ENCODE measurements around the gene RAB33A. TPM values are rescaled to one million over a fixed set of nuclear protein-coding genes. Genes with fewer than 3 reads are reported as not detected.

RAB33A gene
- total and polyA plus RNA-seq, 2 of the 4 experiments (the other 2 are of a cell fraction): 1.6 to 1.8 TPM

DNA sequence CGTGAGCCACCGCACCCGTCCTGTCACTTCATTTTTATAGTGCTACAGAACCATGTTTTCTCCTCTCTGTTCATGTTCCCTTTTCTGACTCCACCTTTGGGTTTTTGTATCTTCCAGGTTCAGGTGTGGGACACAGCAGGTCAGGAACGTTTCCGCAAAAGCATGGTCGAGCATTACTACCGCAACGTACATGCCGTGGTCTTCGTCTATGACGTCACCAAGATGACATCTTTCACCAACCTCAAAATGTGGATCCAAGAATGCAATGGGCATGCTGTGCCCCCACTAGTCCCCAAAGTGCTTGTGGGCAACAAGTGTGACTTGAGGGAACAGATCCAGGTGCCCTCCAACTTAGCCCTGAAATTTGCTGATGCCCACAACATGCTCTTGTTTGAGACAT is 12.4 kb downstream of the RAB33A start:
- no peak overlapping the region for H3K18ac ChIP-seq (ENCODE audit: low read depth, low read length)
- no peak overlapping the region for H2BK20ac ChIP-seq (ENCODE audit: low read depth, low read length)
- no peaks in the 10 kb centered on the region; the same call in 1 of the 2 replicates for H3K9me1 ChIP-seq (ENCODE audit: insufficient read depth, low read length)
- no peak overlapping the region for H2BK15ac ChIP-seq (ENCODE audit: low read depth, low read length)
- H3K23ac ChIP-seq (ENCODE audit: low read depth, low read length): no peak overlapping the region
- no TSS peak for BruUV-seq (replicated peaks)
- WGBS, 2 experiments (ENCODE audit: extremely low coverage in 2 of 2, insufficient read length in 1 of 2): 100% methylated on average over 3 of the region's 11 CpGs; no CpG with 5 or more reads in 1 of the 2 experiments
- ChIA-PET POLR2A (ENCODE audit: unreplicated experiment) (no interaction called here), CTCF (no interaction called here)
- dilution Hi-C loops (cut with HindIII; ENCODE audit: low sequenced_read_pairs, unreplicated experiment): no loop called here
- H4K91ac ChIP-seq (ENCODE audit: insufficient read depth, low read depth, low read length): no peak overlapping the region
- H2AK5ac ChIP-seq (ENCODE audit: low read depth, low read length): no peak overlapping the region
- no peak overlapping the region for H3K4ac ChIP-seq (ENCODE audit: low read depth, low read length)
- H2BK120ac ChIP-seq (ENCODE audit: low read depth, low read length): no peak overlapping the region
- no peak overlapping the region for H3K9ac ChIP-seq (ENCODE audit: low read depth, low read length)
- no peak overlapping the region for H3K4me2 ChIP-seq (ENCODE audit: low read depth, low read length)
- no peaks in the 10 kb centered on the region; the same call in 1 of the 2 replicates for H3K27me3 ChIP-seq (ENCODE audit: control insufficient read depth, insufficient read depth, low read length)
- intact Hi-C loops (cut with micrococcal nuclease): no loop called here
- no peak overlapping the region for H3K27ac ChIP-seq (ENCODE audit: insufficient read depth, low read length)
- in situ Hi-C loops (cut with MboI; ENCODE audit: low sequenced_read_pairs): loop anchor here (25.0 kb wide), 1 partner anchor 572 kb away; no protein-coding TSS in a partner anchor
- TF ChIP-seq POLR2A (IDR thresholded peaks at IDR 0.05; ENCODE audit: low read depth, low read length): no peak
- TF ChIP-seq NFE2L2 (IDR thresholded peaks at IDR 0.05; ENCODE audit: low read depth, low read length): no peak
- no peaks in the 10 kb centered on the region; the same call in 1 of the 2 replicates for H4K20me1 ChIP-seq (ENCODE audit: insufficient read depth, low read length)
- no peak overlapping the region for H2AK9ac ChIP-seq (replicated peaks; ENCODE audit: low read depth, low read length, poor library complexity)
- DNase-seq: no peak
- no peak for ATAC-seq (ENCODE audit: low read depth)
- H4K5ac ChIP-seq (ENCODE audit: low read depth, low read length): no peak overlapping the region
- no peak overlapping the region for H3K56ac ChIP-seq (ENCODE audit: extremely low read depth, insufficient read depth, low read length)
- no peaks in the 10 kb centered on the region for H3K4me1 ChIP-seq (ENCODE audit: control insufficient read depth, insufficient read depth, low read length)
- H3K9me3 ChIP-seq (ENCODE audit: control insufficient read depth, insufficient read depth, low read length): no peaks in the 10 kb centered on the region
- no peak overlapping the region for H2AFZ ChIP-seq (replicated peaks; ENCODE audit: low read length, poor library complexity)
- no peaks in the 10 kb centered on the region for H3K36me3 ChIP-seq (ENCODE audit: control insufficient read depth, insufficient read depth, low read length)
- H4K8ac ChIP-seq (ENCODE audit: low read depth in 2 of 2, low read length in 2 of 2): no peak overlapping the region
- no peak overlapping the region for H3K14ac ChIP-seq (replicated peaks; ENCODE audit: low read depth, low read length)
- no peaks in the 10 kb centered on the region for H3K79me1 ChIP-seq (ENCODE audit: low read depth in 1 of 2, low read length in 2 of 2)
- H3K4me3 ChIP-seq (ENCODE audit: insufficient read depth, low read depth, low read length): no peak overlapping the region
- no peak overlapping the region for H2BK5ac ChIP-seq (ENCODE audit: low read depth, low read length, poor library complexity, severe bottlenecking)

All from IMR-90 (cell line).